Nephron (organoid): ENCODE measurements around the gene HSP90AB1.
A peak's percentile ranks its signal among the peaks of the same experiment; 100 is the strongest.

Experiments
- H3K27ac Mint-ChIP-seq, 3 experiments: 2 replicates each; pipeline ENCODE4 v1.8.0; 2020; ENCODE audit warnings: mixed read lengths in 3 of 3, mild to moderate bottlenecking in 2 of 3, moderate library complexity in 1 of 3
- H3K27me3 Mint-ChIP-seq: 2 replicates; pipeline ENCODE4 v1.8.0; 2021; ENCODE audit warnings: low read depth, mild to moderate bottlenecking, moderate library complexity, mixed read lengths
- H3K36me3 Mint-ChIP-seq: 2 replicates; pipeline ENCODE4 v1.8.0; 2020; ENCODE audit warnings: low read depth, mixed read lengths
- H3K4me1 Mint-ChIP-seq: 2 replicates; pipeline ENCODE4 v1.8.0; 2020; ENCODE audit warnings: mixed read lengths
- H3K4me3 Mint-ChIP-seq, 3 experiments: 2 replicates each; pipeline ENCODE4 v1.8.0; 2020; ENCODE audit warnings: mild to moderate bottlenecking in 3 of 3, mixed read lengths in 3 of 3, moderate library complexity in 2 of 3
- H3K9me3 Mint-ChIP-seq: 2 replicates; pipeline ENCODE4 v1.8.0; 2020; ENCODE audit warnings: mixed read lengths
- CTCF ChIP-seq, 3 experiments: fragments of 200-600 bp; sonication (generic); IDR thresholded peaks; one replicate each; pipeline ENCODE4 v1.5.0; 2021; ENCODE audit warnings: antibody characterized with exemption in 3 of 3; ENCODE audit not compliant: unreplicated experiment in 3 of 3

The HSP90AB1 gene

GRCh38 chr6:44250718-44251123, 3.8 kb downstream of the HSP90AB1 start:
- H3K9me3 Mint-ChIP-seq, result no peaks in the 10 kb centered on the region
- peak overlapping the region in 1 of 3 experiments; percentile 16 for H3K4me3 Mint-ChIP-seq
- no peak overlapping the region for H3K27ac Mint-ChIP-seq
- peaks cover 43% of the 10 kb centered on the region for H3K4me1 Mint-ChIP-seq
- peaks cover 71% of the 10 kb centered on the region for H3K36me3 Mint-ChIP-seq
- H3K27me3 Mint-ChIP-seq, result peaks cover 4% of the 10 kb centered on the region
- no peak for TF ChIP-seq CTCF (IDR thresholded peaks at IDR 0.05; ENCODE audit: unreplicated experiment in 3 of 3)

GRCh38 chr6:44251576-44252524, 4.9 kb downstream of the HSP90AB1 start:
- Mint-ChIP-seq H3K4me1 (peaks cover 51% of the 10 kb centered on the region), H3K27ac (no peak overlapping the region), H3K9me3 (no peaks in the 10 kb centered on the region), H3K27me3 (peaks cover 4% of the 10 kb centered on the region), H3K36me3 (peaks cover 71% of the 10 kb centered on the region), H3K4me3 (peak overlapping the region; percentile 6 to 61 (median 34))
- no peak for TF ChIP-seq CTCF (IDR thresholded peaks at IDR 0.05; ENCODE audit: unreplicated experiment in 3 of 3)

- no peaks in the 10 kb centered on the region for H3K27me3 Mint-ChIP-seq
- no peak overlapping the region for H3K27ac Mint-ChIP-seq
- TF ChIP-seq CTCF (IDR thresholded peaks at IDR 0.05; ENCODE audit: unreplicated experiment in 3 of 3), result peak; percentile 20 to 39 (median 24)
- H3K4me3 Mint-ChIP-seq, result peak overlapping the region in 2 of 3 experiments; percentile 40 to 52
- H3K4me1 Mint-ChIP-seq, result peaks cover 49% of the 10 kb centered on the region
- H3K36me3 Mint-ChIP-seq, result peaks cover 64% of the 10 kb centered on the region
- no peaks in the 10 kb centered on the region for H3K9me3 Mint-ChIP-seq
Observed at GRCh38 chr6:44253307-44254101, 6.6 kb downstream of the HSP90AB1 start.

GRCh38 chr6:44254191-44255104, 7.5 kb downstream of the HSP90AB1 start:
- TF ChIP-seq CTCF (IDR thresholded peaks at IDR 0.05; ENCODE audit: unreplicated experiment in 3 of 3), result no peak
- peak overlapping the region; percentile 85 to 90 (median 88) for H3K4me3 Mint-ChIP-seq
- no peaks in the 10 kb centered on the region for H3K27me3 Mint-ChIP-seq

GRCh38 chr6:44255105-44255808, 8.4 kb downstream of the HSP90AB1 start:
- H3K36me3 Mint-ChIP-seq, result peaks cover 50% of the 10 kb centered on the region
- peaks cover 35% of the 10 kb centered on the region for H3K4me1 Mint-ChIP-seq
- no peaks in the 10 kb centered on the region for H3K27me3 Mint-ChIP-seq
- no peaks in the 10 kb centered on the region for H3K9me3 Mint-ChIP-seq
- H3K27ac Mint-ChIP-seq, result peak overlapping the region; percentile 19 to 72 (median 58)
- H3K4me3 Mint-ChIP-seq, result peak overlapping the region; percentile 85 to 90 (median 88)
- no peak for TF ChIP-seq CTCF (IDR thresholded peaks at IDR 0.05; ENCODE audit: unreplicated experiment in 3 of 3)

More at GRCh38 chr6:44254191-44255104, 7.5 kb downstream of the HSP90AB1 start:
- peaks cover 42% of the 10 kb centered on the region for H3K4me1 Mint-ChIP-seq
- H3K27ac Mint-ChIP-seq, result peak overlapping the region; percentile 19 to 67 (median 58)
- no peaks in the 10 kb centered on the region for H3K9me3 Mint-ChIP-seq
- H3K36me3 Mint-ChIP-seq, result peaks cover 58% of the 10 kb centered on the region
